Activated CD8-positive, alpha-beta memory T cell treated with anti-CD3 and anti-CD28 coated beads for 4 hours (primary cell): ENCODE data around the gene CMTM7.

Experiments used
- DNase-seq, 2 donors: peaks; one replicate each; pipeline ENCODE4 v3.0.0-alpha.2; 2020; ENCODE audit warnings: low read depth in 2 of 2

Gene CMTM7

DNA sequence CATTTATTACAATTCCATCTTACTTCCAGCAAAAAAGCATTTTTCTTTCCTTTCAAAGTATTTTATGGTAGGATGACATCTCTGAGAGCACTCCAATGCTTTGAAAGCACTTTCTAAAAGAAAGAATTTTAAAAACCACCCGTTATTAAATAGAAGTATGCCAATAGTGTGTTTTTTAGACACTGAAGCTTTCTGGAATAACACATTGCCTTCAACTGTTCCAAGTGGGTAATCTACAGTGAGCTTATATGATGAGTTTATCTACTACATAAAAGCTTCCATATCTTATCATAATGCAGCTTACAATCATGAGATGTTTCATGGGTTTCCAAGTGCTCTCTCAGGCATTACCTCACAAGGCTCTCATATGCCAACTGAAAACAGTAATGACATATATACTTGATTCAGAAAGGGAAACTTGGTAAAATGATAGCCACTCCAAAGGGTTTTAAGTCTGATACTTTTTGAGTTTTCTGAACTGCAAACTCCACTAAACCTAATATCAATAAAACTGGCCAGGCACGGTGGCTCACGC, 96.9 kb downstream of the CMTM7 start:
- DNase-seq, result no peak

DNA sequence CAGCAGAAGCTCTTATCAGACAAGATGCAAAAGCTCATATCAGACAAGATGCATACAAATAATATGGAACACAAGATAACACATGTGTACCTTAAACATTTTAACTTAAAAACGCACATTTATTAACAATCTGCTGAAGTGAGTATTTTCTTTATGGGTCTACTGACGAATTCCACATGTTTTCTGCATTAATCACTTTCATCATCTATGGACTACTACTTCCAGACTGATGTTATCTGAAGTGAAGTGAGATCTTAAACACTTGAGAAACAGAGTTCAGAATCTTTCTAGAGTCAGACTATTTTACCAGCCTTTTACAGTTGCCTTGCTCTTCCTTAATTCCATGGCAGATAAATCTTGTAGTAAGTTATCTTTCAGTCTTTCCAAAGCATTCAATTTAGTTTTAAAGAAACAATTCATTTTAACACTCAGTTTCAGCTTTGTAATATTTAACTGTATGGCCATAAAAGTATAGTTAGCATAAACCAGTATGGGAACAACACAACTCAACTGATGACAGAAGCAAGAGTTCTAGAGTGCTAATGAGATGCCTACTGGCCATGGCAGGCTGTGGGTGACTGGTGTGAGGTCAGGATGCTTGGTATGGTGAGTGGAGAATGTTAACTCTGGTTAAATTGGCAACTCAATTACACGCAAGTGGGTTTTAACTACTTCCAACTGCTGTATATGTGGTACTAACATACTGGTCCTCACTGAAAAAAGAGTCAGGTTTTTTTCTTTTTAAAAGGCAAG, 101.2 kb downstream of the CMTM7 start:
- DNase-seq, result no peak

DNA sequence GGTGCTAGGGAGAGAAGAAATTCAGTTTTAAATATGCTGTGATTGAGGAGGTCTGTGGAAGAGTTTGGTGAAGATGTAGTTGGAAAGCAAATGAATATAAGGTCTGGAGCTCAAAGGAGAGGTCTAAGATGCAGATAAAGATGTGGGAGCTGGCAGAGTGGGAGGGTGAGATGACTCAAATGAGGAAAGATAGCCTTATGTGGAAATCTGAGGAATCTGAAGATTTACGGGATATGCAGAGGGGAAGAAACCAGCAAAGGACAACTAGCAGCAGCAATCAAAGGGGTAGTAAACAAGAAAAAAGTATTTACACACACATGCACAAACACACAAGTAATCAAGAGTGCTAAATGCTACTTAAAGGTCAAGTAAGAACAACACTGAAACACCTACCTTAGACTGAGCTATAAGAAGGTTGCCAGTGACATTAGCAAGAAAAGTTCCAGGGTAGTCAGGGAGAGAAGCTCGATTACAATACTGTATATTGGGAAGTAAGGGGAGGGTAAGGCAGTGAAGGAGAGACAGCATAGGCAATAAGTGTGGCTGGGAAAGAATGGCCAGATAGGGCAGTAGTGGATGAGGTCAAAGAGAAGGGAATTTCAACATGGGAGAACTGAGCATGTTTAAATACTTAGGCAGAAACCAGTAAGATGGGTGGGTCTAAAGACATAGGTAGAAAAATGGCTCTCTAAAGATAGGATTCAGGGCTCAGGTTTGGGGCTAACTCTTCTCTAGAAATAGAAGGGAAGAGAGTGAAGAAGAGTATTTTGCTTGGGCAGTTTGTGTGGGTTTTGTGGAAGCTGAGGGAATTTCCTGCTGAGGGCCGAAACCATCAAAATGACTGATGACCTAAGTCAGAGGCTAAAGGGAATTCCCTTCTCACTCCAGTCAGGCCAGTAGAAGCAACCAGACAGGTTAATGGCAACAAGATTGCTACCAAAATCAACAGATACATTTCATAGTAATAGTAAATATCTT, 102.1 kb downstream of the CMTM7 start:
- no peak for DNase-seq

DNA sequence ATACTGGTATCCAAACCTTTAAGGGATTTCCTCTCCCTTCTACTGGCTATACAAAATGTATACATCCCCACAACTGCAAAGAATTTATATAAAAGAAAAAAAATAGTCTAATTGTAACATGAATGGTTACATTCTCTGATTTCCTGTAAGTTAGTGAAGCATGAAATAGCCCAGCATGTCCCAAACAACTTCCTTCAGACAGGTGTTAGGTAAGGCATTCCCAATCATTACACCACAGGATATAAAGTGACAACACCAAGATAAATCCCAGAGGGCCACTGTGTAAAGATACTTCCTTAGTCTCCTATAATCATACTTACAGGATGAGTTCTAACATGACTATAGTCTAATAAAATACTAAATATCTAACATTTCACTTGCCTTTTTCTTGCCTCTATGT, 103.4 kb downstream of the CMTM7 start:
- no peak for DNase-seq

DNA sequence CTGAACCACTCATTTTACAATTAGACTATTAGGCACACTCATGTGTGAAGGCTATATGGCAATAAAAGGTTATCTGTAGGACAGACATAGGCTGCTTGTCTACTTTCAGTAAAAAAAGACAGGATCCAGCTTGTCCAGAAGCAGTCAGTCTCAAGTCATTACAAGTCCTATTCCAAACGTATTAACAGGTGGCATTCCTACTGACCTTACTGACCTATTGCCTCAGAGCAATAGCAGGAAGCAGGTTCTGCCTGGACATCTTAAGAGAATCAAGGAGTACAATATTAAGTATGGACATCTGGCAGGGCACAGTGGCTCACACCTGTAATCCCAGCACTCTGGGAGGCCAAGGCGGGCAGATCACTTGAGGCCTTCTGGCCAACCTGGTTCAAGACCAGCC, 104.0 kb downstream of the CMTM7 start:
- no peak for DNase-seq

DNA sequence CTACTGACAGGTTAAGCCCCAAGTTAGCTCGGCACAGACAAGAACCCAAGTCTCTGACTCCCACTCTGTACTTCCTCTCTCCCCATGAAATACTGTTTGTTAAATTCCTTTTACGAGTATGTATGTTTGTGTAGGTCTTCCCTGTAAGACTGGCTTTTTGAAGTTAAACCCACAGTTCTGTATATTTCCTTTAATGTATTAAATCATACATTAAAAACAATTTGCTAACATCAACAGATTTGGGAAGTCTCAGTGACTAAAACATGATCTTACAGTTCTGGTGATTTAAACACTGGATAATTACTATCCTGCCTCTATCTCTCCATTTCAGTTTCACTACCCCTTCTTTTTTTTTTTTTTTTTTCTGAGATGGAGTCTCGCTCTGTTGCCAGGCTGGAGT, 106.6 kb downstream of the CMTM7 start:
- DNase-seq, result no peak

DNA sequence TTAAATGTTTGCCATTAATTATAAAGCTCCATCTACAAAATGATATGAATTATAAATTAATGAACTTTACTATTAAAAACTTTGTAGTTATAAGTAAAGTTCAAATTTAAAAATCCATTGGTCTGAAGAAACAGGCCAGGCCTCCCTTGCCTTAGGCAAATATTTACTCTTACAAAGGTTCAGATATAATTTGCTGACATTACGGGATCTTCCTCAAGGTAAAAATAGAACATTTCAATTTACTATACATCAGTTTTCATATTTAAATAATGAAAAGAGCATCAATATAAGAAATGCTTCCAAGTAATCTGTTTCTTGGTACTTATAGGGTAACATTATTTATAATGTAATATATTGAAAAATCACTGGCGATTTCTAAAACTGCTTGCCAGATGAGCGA, 107.3 kb downstream of the CMTM7 start:
- DNase-seq, result no peak

DNA sequence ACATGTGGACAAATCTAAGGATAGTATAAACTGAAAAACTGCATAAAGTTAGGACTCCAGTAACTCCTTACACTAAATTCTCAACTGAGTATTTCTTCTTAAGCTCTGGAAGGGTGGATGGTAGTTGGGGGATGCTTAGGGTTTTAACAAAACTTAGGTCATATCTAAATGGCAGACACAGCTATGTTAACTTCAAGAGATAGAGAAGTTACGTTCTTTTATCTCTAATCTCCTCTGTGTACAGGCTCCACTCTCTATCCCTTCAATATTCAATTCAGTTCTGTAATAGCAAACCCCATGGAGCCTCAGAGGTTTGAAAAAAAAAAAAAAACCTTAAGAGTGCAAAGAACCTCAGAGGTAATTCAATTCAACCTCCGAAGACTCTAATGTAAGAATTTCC, 107.9 kb downstream of the CMTM7 start:
- DNase-seq, result no peak

DNA sequence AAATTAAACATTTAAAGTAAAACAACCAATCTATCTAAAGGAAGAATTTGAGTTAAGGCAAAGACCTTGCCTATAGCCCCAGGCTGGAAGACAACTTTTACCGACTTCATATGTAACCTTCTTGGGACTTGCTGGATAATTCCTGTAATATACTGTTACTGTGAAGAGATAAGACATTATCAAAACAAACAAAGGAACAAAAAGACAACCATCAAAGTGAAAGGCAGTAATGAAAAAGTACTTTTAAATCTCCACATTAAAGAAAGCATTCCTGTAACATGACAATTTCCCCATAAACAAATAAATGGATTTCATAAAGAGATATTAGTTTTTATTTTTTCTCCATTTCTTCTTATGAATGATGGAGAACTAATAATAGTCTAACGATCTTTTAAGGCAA, 108.6 kb downstream of the CMTM7 start:
- DNase-seq, result no peak

DNA sequence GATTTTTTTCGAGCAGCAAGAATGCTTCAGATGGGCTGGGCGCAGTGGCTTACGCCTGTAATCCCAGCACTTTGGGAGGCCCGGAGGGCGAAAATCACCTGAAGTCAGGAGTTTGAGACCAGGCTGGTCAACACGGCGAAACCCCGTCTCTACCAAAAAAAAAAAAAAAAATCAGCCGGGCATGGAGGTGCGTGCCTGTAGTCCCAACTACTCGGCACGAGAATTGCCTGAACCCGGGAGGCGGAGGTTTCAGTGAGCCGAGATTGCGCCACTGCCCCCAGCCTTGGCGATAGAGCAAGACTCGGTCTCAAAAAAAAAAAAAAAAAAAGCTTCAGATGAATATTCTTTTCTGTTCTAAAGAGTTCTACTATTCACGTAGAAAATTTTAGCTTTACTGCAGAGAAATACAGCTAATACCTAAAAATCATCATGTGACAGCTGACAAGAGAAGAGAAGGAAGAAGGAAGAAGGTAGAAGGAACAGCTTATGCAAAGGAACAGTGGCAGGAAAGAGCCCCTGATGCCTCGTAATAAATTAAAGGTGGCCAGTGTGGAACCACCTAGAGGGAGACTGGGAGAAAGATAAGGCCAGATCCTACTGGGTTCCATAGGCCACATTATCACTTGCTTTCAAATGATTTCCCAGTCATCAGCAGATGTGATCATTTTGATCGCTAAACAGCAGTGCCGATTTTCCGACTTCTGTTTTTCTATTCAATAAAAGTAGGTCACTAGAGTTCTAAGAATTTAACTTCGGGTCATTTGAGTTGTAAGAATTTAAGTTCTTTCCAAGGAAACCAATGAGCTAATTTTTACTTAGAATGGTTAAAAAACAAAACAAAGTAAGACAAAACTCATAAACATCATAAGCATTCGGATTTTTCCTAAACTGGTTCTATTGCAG, 109.5 kb downstream of the CMTM7 start:
- no peak for DNase-seq

DNA sequence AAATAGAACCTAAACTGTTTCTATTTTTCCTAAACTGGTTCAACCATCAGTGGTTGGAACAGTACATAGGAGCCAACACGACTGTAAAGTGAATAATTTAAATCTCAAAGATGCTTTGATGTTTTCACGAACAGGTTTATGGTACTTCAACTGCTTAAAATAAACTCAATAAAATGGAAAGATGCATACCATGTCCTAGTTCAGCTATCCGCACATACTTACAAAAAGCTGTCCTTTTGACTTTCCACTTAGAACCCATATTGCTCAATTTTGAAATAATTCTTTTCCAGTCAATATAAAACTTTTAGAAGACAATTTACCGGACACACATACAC, 110.1 kb downstream of the CMTM7 start:
- no peak for DNase-seq

DNA sequence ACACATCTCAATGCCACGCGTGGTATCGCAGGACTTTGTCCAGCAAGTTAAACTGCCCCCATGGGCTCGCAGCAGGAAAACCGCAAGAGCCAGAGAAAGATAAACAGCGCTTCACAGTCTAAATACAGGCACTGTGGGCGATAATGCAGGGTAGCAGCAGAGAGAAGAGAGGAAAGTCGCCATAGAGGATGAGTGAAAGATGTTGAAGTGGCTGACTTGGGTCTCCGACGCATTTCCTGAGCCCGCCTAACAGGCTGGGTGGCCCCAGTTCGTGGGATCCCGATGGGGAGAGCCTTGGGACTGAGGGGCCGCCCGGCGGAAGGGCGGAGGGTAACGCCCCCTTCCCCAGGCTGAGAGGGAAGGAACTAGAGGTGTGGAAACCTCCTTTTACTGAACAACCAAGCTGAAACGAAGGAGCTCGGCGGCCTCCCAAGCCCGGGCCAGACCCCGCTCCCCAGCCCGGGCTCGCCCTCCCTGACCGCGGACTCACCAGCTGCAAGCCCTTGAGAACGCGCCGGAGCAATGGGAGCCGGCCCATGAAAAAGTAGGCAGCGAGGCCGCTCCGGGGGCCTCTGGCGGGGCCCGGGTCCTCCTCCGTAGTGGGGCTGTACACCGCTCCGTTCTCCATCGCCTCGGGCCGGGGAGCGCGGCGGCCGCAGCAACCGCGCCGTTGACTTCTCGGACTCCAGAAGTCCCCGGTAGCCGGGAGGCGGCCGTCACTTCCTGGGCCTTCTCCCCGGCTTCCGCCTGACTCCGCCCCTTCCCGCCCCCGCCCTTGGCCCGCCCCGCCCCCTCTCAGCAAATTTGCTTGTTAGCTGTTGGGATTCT, 110.7 kb downstream of the CMTM7 start, which contains the start of gene CMTM6:
CMTM6 (minus strand) TSS at position 735 of the 828 bp plus-strand sequence; CDS start at position 628, 107 bp downstream.
- peak; percentile 41 to 48 for DNase-seq

DNA sequence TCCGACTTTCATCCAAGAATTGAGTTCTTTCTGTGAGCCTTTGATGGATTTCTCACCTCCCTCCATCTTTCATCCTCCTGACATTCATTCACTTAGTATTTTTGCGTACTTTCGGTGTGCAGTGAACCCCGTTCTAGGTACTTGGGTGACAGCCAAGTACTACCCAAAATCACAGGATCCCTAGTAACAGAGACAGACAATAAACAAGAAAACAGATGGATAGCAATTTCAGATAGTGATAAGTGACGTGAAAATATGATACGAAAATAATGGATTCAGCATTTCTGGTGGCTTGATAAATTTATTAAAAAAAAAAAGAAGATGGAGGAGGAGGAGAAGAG, 111.3 kb downstream of the CMTM7 start:
- no peak for DNase-seq
